SJSA1 (cell line): ENCODE measurements around the gene SLC35F4. TPM values are rescaled to one million over a fixed set of nuclear protein-coding genes. Genes with fewer than 3 reads are reported as not detected.

Experiments used
- DNase-seq, 2 experiments: peaks; one replicate each; pipeline ENCODE4 v3.0.0-alpha.2; 2015 to 2020; ENCODE audit warnings: low spot score in 2 of 2, low read depth in 1 of 2
- H3K27ac ChIP-seq: fragments of 250-450 bp; sonication (Bioruptor Pico); 2 replicates; pipeline ENCODE4 v1.5.1; 2020; ENCODE audit warnings: mild to moderate bottlenecking, moderate library complexity
- H3K27me3 ChIP-seq: fragments of 250-450 bp; sonication (Bioruptor Pico); replicated peaks from 2 replicates; pipeline ENCODE4 v1.5.1; 2020; ENCODE audit warnings: mild to moderate bottlenecking, moderate library complexity
- H3K36me3 ChIP-seq: fragments of 250-450 bp; sonication (Bioruptor Pico); 2 replicates; pipeline ENCODE4 v1.5.1; 2020; ENCODE audit warnings: mild to moderate bottlenecking
- H3K4me1 ChIP-seq: fragments of 250-450 bp; sonication (Bioruptor Pico); replicated peaks from 2 replicates; pipeline ENCODE4 v1.6.1; 2021; ENCODE audit warnings: mild to moderate bottlenecking
- H3K4me3 ChIP-seq: fragments of 250-450 bp; sonication (Bioruptor Pico); 2 replicates; pipeline ENCODE4 v1.5.1; 2020; ENCODE audit warnings: mild to moderate bottlenecking
- H3K9me3 ChIP-seq: fragments of 250-450 bp; sonication (Bioruptor Pico); replicated peaks from 2 replicates; pipeline ENCODE4 v1.5.1; 2020; ENCODE audit warnings: mild to moderate bottlenecking
- total RNA-seq: library from RNA; depleted of rRNA; stranded (reverse); fragments of >200 nt; shearing (Covaris generic); gene quantifications from 2 replicates; pipeline ENCODE4 v1.2.3, GENCODE V29; 2014

The SLC35F4 gene
- total RNA-seq, 1 experiment from 2014 or later = not detected

GRCh38 chr14:57526942-57527341 lies 338.9 kb downstream of the SLC35F4 start:
- no peaks in the 10 kb centered on the region for H3K27me3 ChIP-seq
- no peak for DNase-seq
- H3K4me1 ChIP-seq = no peaks in the 10 kb centered on the region
- no peaks in the 10 kb centered on the region for H3K36me3 ChIP-seq
- no peaks in the 10 kb centered on the region for H3K9me3 ChIP-seq
- H3K27ac ChIP-seq = no peak overlapping the region
- no peak overlapping the region for H3K4me3 ChIP-seq

- H3K27ac ChIP-seq = no peak overlapping the region
- DNase-seq = no peak
- no peaks in the 10 kb centered on the region for H3K36me3 ChIP-seq
- no peaks in the 10 kb centered on the region for H3K4me1 ChIP-seq
- H3K27me3 ChIP-seq = no peaks in the 10 kb centered on the region
- no peak overlapping the region for H3K4me3 ChIP-seq
- no peaks in the 10 kb centered on the region for H3K9me3 ChIP-seq
Observed at GRCh38 chr14:57519043-57519442, 346.8 kb downstream of the SLC35F4 start.
